HuH-7.5 (cell line): ENCODE data around the gene FBXO41.

Experiments
- DNase-seq: peaks from one replicate; pipeline ENCODE4 v3.0.0; 2011; ENCODE audit warnings: low spot score

The FBXO41 gene

GRCh38 chr2:73290049-73290839 lies 6.0 kb upstream of the FBXO41 start:
- peak; percentile 70 for DNase-seq

GRCh38 chr2:73289304-73289703 lies 5.0 kb upstream of the FBXO41 start:
- DNase-seq, result no peak

- no peak for DNase-seq
Observed at GRCh38 chr2:73286134-73286655, 1.9 kb upstream of the FBXO41 start.

GRCh38 chr2:73285159-73285739 lies 971 bp upstream of the FBXO41 start:
- no peak for DNase-seq

- DNase-seq, result no peak
Observed at GRCh38 chr2:73283545-73284295, 558 bp downstream of the FBXO41 start.

- no peak for DNase-seq
Observed at GRCh38 chr2:73282924-73283544, 1.2 kb downstream of the FBXO41 start.

GRCh38 chr2:73281244-73281643 lies 3.0 kb downstream of the FBXO41 start:
- DNase-seq, result no peak

- DNase-seq, result no peak
Observed at GRCh38 chr2:73279852-73280251, 4.4 kb downstream of the FBXO41 start.

- no peak for DNase-seq
Observed at GRCh38 chr2:73272270-73272669, 12.0 kb downstream of the FBXO41 start.

- no peak for DNase-seq
Observed at GRCh38 chr2:73269686-73270465, 14.4 kb downstream of the FBXO41 start.

- DNase-seq, result no peak
Observed at GRCh38 chr2:73268830-73269685, 15.2 kb downstream of the FBXO41 start.

- no peak for DNase-seq
Observed at GRCh38 chr2:73268366-73268829, 15.9 kb downstream of the FBXO41 start.

- DNase-seq, result no peak
Observed at GRCh38 chr2:73267008-73267407, 17.3 kb downstream of the FBXO41 start.

GRCh38 chr2:73266061-73266901 lies 18.0 kb downstream of the FBXO41 start:
- no peak for DNase-seq

GRCh38 chr2:73265298-73266060 lies 18.8 kb downstream of the FBXO41 start:
- DNase-seq, result no peak

GRCh38 chr2:73264783-73265182 lies 19.5 kb downstream of the FBXO41 start:
- no peak for DNase-seq

- DNase-seq, result no peak
Observed at GRCh38 chr2:73264332-73264606, 20.0 kb downstream of the FBXO41 start.

GRCh38 chr2:73263540-73264331 lies 20.5 kb downstream of the FBXO41 start:
- DNase-seq, result no peak
